Sigmoid colon (tissue), 7 donors: Measurements from ENCODE around the gene PLD3. TPM values are rescaled to one million over a fixed set of nuclear protein-coding genes. Genes with fewer than 3 reads are reported as not detected.
"Not testable (repeated sequence)": the region's sequence is repeated elsewhere in the genome, so short reads cannot be mapped to it uniquely, and the experiment has no call there.

Source experiments
- DNase-seq: peaks from one replicate; pipeline ENCODE4 v3.0.0-alpha.2; 2019
- H3K27ac ChIP-seq, 4 donors: fragments of 200-600 bp; sonication (generic); one replicate each; pipeline ENCODE4 v1.5.1; 2016 to 2019; ENCODE audit warnings: mild to moderate bottlenecking in 1 of 4
- H3K27me3 ChIP-seq, 3 donors: fragments of 200-600 bp; sonication (generic); one replicate each; pipeline ENCODE4 v1.5.1; 2019; ENCODE audit warnings: mild to moderate bottlenecking in 1 of 3
- H3K36me3 ChIP-seq, 4 donors: fragments of 200-600 bp; sonication (generic); one replicate each; pipeline ENCODE4 v1.5.1; 2016 to 2019
- H3K4me1 ChIP-seq, 4 donors: fragments of 200-600 bp; sonication (generic); one replicate each; pipeline ENCODE4 v1.5.1; 2017 to 2019
- H3K4me3 ChIP-seq, 4 donors: fragments of 200-600 bp; sonication (generic); one replicate each; pipeline ENCODE4 v1.5.1; 2017 to 2019; ENCODE audit warnings: mild to moderate bottlenecking in 2 of 4, moderate library complexity in 1 of 4
- H3K9me3 ChIP-seq, 4 donors: fragments of 200-600 bp in 3 of 4; sonication (generic) in 3 of 4; one replicate each; pipeline versions ENCODE4 v1.5.1 to v1.6.1; 2013 to 2019
- CTCF ChIP-seq, 4 experiments: fragments of 450-650 bp in 3 of 4; fragments of 200-600 bp in 1 of 4; IDR thresholded peaks; one replicate each; pipeline ENCODE4 v1.5.1; 2016 to 2019; ENCODE audit warnings: antibody characterized with exemption in 4 of 4, mild to moderate bottlenecking in 3 of 4, moderate library complexity in 2 of 4
- EP300 ChIP-seq, 4 donors: sonication (generic); formaldehyde crosslinking; IDR thresholded peaks; one replicate each; pipeline ENCODE4 v1.6.1; 2017; ENCODE audit warnings: antibody characterized with exemption in 4 of 4
- POLR2A ChIP-seq, 2 donors: fragments of 450-650 bp; IDR thresholded peaks; one replicate each; pipeline ENCODE4 v1.6.1; 2016; ENCODE audit warnings: antibody characterized with exemption in 2 of 2, mild to moderate bottlenecking in 2 of 2, moderate library complexity in 2 of 2
- POLR2AphosphoS5 ChIP-seq, 4 donors: sonication (generic); formaldehyde crosslinking; IDR thresholded peaks; one replicate each; pipeline ENCODE4 v1.6.1; 2017; ENCODE audit warnings: antibody characterized with exemption in 4 of 4
- WGBS, 2 donors: extraction: QIAGEN DNeasy Blood & Tissue Kit; methylation state at CpG; one replicate each; pipeline ENCODE4 v1.1.7; 2013; 5-methylcytosine and 5-hydroxymethylcytosine counted together
- intact Hi-C: fragments of 100-400 bp; cut with DNase I; formaldehyde crosslinking; loops from one replicate; pipeline ENCODE4 v1.15.1; 2023
- polyA plus RNA-seq, 3 donors: library from polyadenylated mRNA; stranded (reverse); fragments of 200-250 nt; gene quantifications; one replicate each; pipeline ENCODE4 v1.2.3, GENCODE V29; 2013
- total RNA-seq, 4 donors: library from RNA; depleted of rRNA; stranded (reverse); fragments of >200 nt; gene quantifications; one replicate each; pipeline ENCODE4 v1.1.0, GENCODE V29; 2016
- donor health status: healthy with polysubstance abuse.
- donor health status: Bipolar disorder and iron deficiency.
- donor health status: healthy.

Gene PLD3
- total and polyA plus RNA-seq, 7 donors: 48.0 to 270 (median 164) TPM

- peak; percentile 95 for DNase-seq
- H3K4me1 ChIP-seq: peaks cover 0 to 26% (median 12%) of the 10 kb centered on the region in 4 donors
- no peak for TF ChIP-seq CTCF (IDR thresholded peaks at IDR 0.05)
- peak; percentile 65 to 78 (median 73) for TF ChIP-seq POLR2AphosphoS5 (IDR thresholded peaks at IDR 0.05)
- TF ChIP-seq POLR2A (IDR thresholded peaks at IDR 0.05): peak in 1 of 2 donors; percentile 15
- TF ChIP-seq EP300 (IDR thresholded peaks at IDR 0.05): no peak
- H3K9me3 ChIP-seq: no peaks in the 10 kb centered on the region
- H3K4me3 ChIP-seq: peak overlapping the region; percentile 41 to 68 (median 59)
- WGBS, 2 donors: 0 to 1% methylated on average over 41 of the region's 41 CpGs
- H3K27me3 ChIP-seq: no peaks in the 10 kb centered on the region
- H3K36me3 ChIP-seq: no peaks in the 10 kb centered on the region
- peak overlapping the region; percentile 86 to 96 (median 90) for H3K27ac ChIP-seq
- intact Hi-C loops: loop anchor here (5.0 kb wide), 3 partner anchors 36 to 64 kb away; partner anchors contain the start of genes BLVRB, C19orf47, PLD3 and SPTBN4
Observed at GRCh38 chr19:40403262-40403984, 54.9 kb downstream of the PLD3 start.

- Histone ChIP-seq H3K36me3 (no peaks in the 10 kb centered on the region), H3K9me3 (no peaks in the 10 kb centered on the region), H3K4me3 (no peak overlapping the region), H3K27ac (no peak overlapping the region), H3K27me3 (no peaks in the 10 kb centered on the region), H3K4me1 (peaks cover 0 to 22% (median 19%) of the 10 kb centered on the region in 4 donors)
- 26 to 52% methylated on average over 22 of the region's 22 CpGs for WGBS, 2 donors
- no peak for DNase-seq
- no peak for TF ChIP-seq EP300 (IDR thresholded peaks at IDR 0.05)
- TF ChIP-seq CTCF (IDR thresholded peaks at IDR 0.05): no peak
- intact Hi-C loops: no loop called here
Observed at GRCh38 chr19:40407714-40408597, 59.5 kb downstream of the PLD3 start.

GRCh38 chr19:40408598-40408925 is 60.1 kb downstream of the PLD3 start:
- H3K27ac ChIP-seq, DNase-seq, intact Hi-C loops, H3K9me3 ChIP-seq, H3K4me3 ChIP-seq, H3K27me3 ChIP-seq, H3K36me3 ChIP-seq: not testable (repeated sequence)
- 85 to 89% methylated on average over 8 of the region's 8 CpGs for WGBS, 2 donors
- peaks cover 0 to 16% (median 14%) of the 10 kb centered on the region in 4 donors for H3K4me1 ChIP-seq

GRCh38 chr19:40410030-40410389 is 61.5 kb downstream of the PLD3 start:
- Histone ChIP-seq H3K27ac (no peak overlapping the region), H3K4me1 (peaks cover 0 to 10% (median 6%) of the 10 kb centered on the region in 4 donors), H3K27me3 (no peaks in the 10 kb centered on the region), H3K36me3 (no peaks in the 10 kb centered on the region), H3K4me3 (no peak overlapping the region), H3K9me3 (no peaks in the 10 kb centered on the region)
- 72 to 78% methylated on average over 9 of the region's 9 CpGs for WGBS, 2 donors
- DNase-seq: no peak
- TF ChIP-seq CTCF (IDR thresholded peaks at IDR 0.05): no peak
- TF ChIP-seq POLR2AphosphoS5 (IDR thresholded peaks at IDR 0.05): no peak
- TF ChIP-seq POLR2A (IDR thresholded peaks at IDR 0.05): no peak
- TF ChIP-seq EP300 (IDR thresholded peaks at IDR 0.05): no peak
- intact Hi-C loops: loop anchor here (5.0 kb wide), 1 partner anchor 37 kb away; no protein-coding TSS in a partner anchor
